ENCODE data around the gene MAST4.
"Not testable (repeated sequence)": the region's sequence is repeated elsewhere in the genome, so short reads cannot be mapped to it uniquely, and the experiment has no call there.

Gene MAST4

GRCh38 chr5:67154556-67155206 lies 558.5 kb downstream of the MAST4 start:
- DNase-seq (ENCODE audit: extremely low spot score, insufficient read length, low read depth): no peak

DNA sequence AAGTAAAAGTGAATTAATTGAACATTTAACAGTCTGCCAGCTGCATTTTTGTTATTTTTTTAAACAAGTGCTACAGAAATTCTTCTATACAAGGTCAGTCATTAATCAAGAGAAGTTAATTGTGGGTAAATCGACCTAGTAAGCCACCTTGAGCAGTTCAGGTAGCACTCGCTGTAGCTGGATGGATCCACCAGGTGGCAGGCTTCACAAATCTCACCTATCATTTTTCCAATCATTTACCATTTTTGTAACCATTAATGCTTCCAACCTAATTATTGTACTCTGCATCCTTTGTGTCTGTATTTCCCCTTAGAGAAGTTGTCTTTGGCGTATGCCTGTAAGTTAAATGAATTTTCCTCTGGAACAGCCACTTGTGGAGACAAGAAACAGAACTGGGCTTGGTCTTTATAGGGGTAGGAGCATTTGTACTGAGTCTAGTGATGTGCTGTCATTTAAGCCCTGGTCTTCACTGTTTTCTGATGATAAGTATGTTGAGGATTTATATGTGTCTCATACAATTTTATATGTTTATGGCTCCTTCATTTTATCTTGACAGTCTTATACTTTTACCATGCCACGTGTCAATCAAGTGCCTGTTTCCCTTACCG lies 560.9 kb downstream of the MAST4 start:
- peak; percentile 11 for DNase-seq (ENCODE audit: extremely low spot score, insufficient read length, low read depth)
- FAIRE-seq: peak; percentile 88

More at GRCh38 chr5:67154556-67155206, 558.5 kb downstream of the MAST4 start:
- no peak for FAIRE-seq

GRCh38 chr5:67160272-67160671 lies 564.1 kb downstream of the MAST4 start:
- no peak for DNase-seq (ENCODE audit: extremely low spot score, insufficient read length, low read depth)
- no peak for FAIRE-seq

- DNase-seq (ENCODE audit: extremely low spot score, insufficient read length, low read depth) (no peak), FAIRE-seq (no peak)
Measured at GRCh38 chr5:67160985-67161384, 564.8 kb downstream of the MAST4 start.

GRCh38 chr5:67161767-67162166 lies 565.6 kb downstream of the MAST4 start:
- DNase-seq (ENCODE audit: extremely low spot score, insufficient read length, low read depth) (no peak), FAIRE-seq (no peak)

DNA sequence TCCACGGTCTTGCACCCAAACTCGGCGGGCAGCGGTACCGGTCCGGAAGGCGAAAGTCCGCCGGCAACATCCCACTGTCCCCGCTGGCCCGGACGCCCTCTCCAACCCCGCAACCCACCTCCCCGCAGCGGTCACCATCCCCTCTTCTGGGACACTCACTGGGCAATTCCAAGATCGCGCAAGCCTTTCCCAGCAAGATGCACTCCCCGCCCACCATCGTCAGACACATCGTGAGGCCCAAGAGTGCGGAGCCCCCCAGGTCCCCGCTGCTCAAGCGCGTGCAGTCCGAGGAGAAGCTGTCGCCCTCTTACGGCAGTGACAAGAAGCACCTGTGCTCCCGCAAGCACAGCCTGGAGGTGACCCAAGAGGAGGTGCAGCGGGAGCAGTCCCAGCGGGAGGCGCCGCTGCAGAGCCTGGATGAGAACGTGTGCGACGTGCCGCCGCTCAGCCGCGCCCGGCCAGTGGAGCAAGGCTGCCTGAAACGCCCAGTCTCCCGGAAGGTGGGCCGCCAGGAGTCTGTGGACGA lies 567.1 kb downstream of the MAST4 start:
- DNase-seq (ENCODE audit: extremely low spot score, insufficient read length, low read depth): no peak
- no peak for FAIRE-seq

GRCh38 chr5:67163863-67164595 lies 567.8 kb downstream of the MAST4 start:
- FAIRE-seq: no peak
- DNase-seq (ENCODE audit: extremely low spot score, insufficient read length, low read depth): no peak

- DNase-seq (ENCODE audit: extremely low spot score, insufficient read length, low read depth) (no peak), FAIRE-seq (no peak)
Measured at GRCh38 chr5:67164856-67165525, 568.8 kb downstream of the MAST4 start.

- DNase-seq (ENCODE audit: extremely low spot score, insufficient read length, low read depth): peak; percentile 78
- FAIRE-seq: peak; percentile 94
Measured at GRCh38 chr5:67165526-67166459, 569.6 kb downstream of the MAST4 start.

DNA sequence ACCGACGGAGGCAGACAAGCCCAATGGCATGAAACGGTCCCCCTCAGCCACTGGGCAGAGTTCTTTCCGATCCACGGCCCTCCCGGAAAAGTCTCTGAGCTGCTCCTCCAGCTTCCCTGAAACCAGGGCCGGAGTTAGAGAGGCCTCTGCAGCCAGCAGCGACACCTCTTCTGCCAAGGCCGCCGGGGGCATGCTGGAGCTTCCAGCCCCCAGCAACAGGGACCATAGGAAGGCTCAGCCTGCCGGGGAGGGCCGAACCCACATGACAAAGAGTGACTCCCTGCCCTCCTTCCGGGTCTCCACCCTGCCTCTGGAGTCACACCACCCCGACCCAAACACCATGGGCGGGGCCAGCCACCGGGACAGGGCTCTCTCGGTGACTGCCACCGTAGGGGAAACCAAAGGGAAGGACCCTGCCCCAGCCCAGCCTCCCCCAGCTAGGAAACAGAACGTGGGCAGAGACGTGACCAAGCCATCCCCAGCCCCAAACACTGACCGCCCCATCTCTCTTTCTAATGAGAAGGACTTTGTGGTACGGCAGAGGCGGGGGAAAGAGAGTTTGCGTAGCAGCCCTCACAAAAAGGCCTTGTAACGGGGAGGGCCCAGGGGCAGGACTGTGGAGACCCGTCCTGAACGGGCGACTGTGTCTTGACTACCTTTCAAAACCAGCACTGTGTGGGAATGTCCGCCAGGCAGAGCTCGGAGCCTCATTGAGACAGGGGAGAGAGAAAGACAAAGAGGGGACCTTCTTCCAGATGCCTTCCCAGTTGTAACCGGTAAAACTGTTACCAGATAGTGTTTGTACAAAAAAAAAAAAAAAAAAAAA lies 570.5 kb downstream of the MAST4 start:
- DNase-seq (ENCODE audit: extremely low spot score, insufficient read length, low read depth) (peak; percentile 29), FAIRE-seq (peak; percentile 60)

GRCh38 chr5:67168069-67168468 lies 571.9 kb downstream of the MAST4 start:
- DNase-seq (ENCODE audit: extremely low spot score, insufficient read length, low read depth) (no peak), FAIRE-seq (no peak)

DNA sequence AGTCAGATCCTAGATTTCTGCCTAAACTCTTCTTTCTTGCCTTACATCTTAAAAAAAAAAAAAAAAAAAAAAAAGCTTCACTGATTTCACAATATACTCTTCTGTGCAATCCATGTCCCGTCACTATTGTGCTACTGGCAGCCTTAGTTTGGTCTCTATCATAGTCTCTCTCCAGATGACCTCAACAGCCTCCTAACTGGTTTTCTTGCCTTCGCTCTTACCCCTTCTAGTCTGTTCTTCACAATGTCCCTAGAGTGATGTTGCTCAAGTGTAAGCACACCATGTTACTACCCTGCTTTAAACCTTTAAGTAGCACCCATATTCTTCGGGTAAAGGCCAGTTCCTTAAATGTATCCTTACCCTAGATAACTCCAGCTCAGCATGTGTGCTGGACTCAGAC lies 574.6 kb downstream of the MAST4 start:
- FAIRE-seq: no peak
- DNase-seq (ENCODE audit: extremely low spot score, insufficient read length, low read depth): no peak

DNA sequence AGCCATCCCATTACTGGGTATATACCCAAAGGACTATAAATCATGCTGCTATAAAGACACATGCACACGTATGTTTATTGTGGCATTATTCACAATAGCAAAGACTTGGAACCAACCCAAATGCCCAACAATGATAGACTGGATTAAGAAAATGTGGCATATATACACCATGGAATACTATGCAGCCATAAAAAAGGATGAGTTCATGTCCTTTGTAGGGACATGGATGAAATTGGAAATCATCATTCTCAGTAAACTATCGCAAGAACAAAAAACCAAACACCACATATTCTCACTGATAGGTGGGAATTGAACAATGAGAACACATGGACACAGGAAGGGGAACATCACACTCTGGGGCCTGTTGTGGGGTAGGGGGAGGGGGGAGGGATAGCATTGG lies 577.2 kb downstream of the MAST4 start:
- FAIRE-seq; DNase-seq (ENCODE audit: extremely low spot score, insufficient read length, low read depth): not testable (repeated sequence)

GRCh38 chr5:67173959-67174358 lies 577.8 kb downstream of the MAST4 start:
- DNase-seq (ENCODE audit: extremely low spot score, insufficient read length, low read depth): no peak
- FAIRE-seq: no peak

- DNase-seq (ENCODE audit: extremely low spot score, insufficient read length, low read depth) (no peak), FAIRE-seq (no peak)
Measured at GRCh38 chr5:67176936-67177335, 580.7 kb downstream of the MAST4 start.

- FAIRE-seq: no peak
- DNase-seq (ENCODE audit: extremely low spot score, insufficient read length, low read depth): no peak
Measured at GRCh38 chr5:67178085-67178484, 581.9 kb downstream of the MAST4 start.

DNA sequence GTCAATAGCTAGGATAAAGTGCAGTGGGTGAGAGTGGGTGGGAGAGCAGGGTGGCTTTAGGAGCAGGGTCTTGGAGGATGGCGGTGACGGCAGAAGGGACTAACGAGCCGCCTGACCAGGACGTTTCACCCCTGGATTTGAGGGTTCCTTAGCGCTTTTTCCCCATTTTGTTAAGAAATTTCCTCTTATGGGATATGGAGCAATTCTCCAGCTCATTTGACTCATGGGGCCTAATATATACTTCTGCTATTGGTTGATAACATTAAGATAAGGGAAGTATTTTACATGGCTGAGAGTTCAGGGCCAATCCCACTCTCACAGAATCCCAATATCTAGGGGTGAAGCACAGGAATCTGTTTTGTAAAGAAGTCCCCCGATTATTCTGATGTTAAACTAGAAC lies 582.8 kb downstream of the MAST4 start:
- FAIRE-seq (no peak), DNase-seq (ENCODE audit: extremely low spot score, insufficient read length, low read depth) (no peak)

DNA sequence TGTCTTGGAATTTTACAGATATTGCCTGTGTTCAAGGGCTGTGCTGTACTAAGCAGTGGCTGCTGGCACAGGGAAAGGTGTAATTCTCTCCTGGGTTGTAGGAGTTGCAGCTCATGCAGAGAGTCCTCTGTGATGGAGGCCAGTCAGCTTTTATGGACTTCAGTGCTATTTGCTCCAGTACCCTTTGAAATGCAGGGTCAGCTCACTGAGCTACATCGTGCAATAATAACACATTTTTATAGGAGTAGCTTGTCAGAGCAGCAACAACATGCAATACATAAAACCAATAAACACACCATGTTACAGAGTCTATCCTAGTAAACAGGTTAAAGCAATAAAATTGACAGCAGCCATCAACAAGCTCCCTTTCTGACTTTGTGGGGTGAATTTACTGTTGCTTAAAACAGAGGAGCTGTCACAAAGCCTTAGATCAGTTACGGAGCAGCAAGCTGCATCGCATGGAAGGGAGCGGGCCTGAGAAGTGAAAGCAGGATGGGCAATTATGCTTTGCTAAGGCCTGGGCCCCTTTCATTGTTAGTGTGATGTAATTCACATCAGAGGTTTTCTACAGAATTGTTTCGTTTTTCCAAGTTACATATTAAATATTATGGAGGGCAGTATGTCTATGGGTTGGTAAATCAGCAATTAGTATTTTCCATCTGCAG lies 583.6 kb downstream of the MAST4 start:
- DNase-seq (ENCODE audit: extremely low spot score, insufficient read length, low read depth) (no peak), FAIRE-seq (no peak)
